HG02610 (cell line): Measurements from ENCODE around the gene CD300C.
"Not testable (repeated sequence)": the region's sequence is repeated elsewhere in the genome, so short reads cannot be mapped to it uniquely, and the experiment has no call there.

Experiments
- ATAC-seq: cut with Tn5 transposase; IDR thresholded peaks from one replicate; pipeline ENCODE4 v1.9.1; 2021; ENCODE audit warnings: mild to moderate bottlenecking, moderate library complexity; ENCODE audit not compliant: unreplicated experiment

Gene CD300C

GRCh38 chr17:74532115-74532514 lies 13.8 kb downstream of the CD300C start:
- ATAC-seq, result no peak

- no peak for ATAC-seq
Measured at GRCh38 chr17:74531231-74531761, 14.6 kb downstream of the CD300C start, which contains the start of gene CD300LB. TSS of gene CD300LB (minus strand) at chr17:74531475. CDS start at chr17:74531350, 125 bp downstream.

GRCh38 chr17:74530831-74531150 lies 15.1 kb downstream of the CD300C start:
- no peak for ATAC-seq

- no peak for ATAC-seq
Measured at GRCh38 chr17:74529243-74529642, 16.7 kb downstream of the CD300C start.

- peak; percentile 86 for ATAC-seq
Measured at GRCh38 chr17:74528491-74529199, 17.3 kb downstream of the CD300C start.

- ATAC-seq, result no peak
Measured at GRCh38 chr17:74527756-74528155, 18.2 kb downstream of the CD300C start.

- ATAC-seq, result no peak
Measured at GRCh38 chr17:74527081-74527480, 18.8 kb downstream of the CD300C start.

GRCh38 chr17:74526681-74527080 lies 19.2 kb downstream of the CD300C start:
- ATAC-seq, result no peak

GRCh38 chr17:74525781-74526288 lies 20.1 kb downstream of the CD300C start:
- no peak for ATAC-seq

- ATAC-seq, result no peak
Measured at GRCh38 chr17:74525465-74525725, 20.5 kb downstream of the CD300C start.

- ATAC-seq, result no peak
Measured at GRCh38 chr17:74524653-74525464, 21.1 kb downstream of the CD300C start.

GRCh38 chr17:74523308-74523707 lies 22.6 kb downstream of the CD300C start:
- no peak for ATAC-seq

GRCh38 chr17:74522381-74523105 lies 23.4 kb downstream of the CD300C start:
- no peak for ATAC-seq

- ATAC-seq, result peak; percentile 47
Measured at GRCh38 chr17:74521701-74522201, 24.2 kb downstream of the CD300C start.

- ATAC-seq, result no peak
Measured at GRCh38 chr17:74520790-74521480, 25.0 kb downstream of the CD300C start.

- ATAC-seq, result peak; percentile 56
Measured at GRCh38 chr17:74520016-74520434, 25.9 kb downstream of the CD300C start.

- ATAC-seq, result not testable (repeated sequence)
Measured at GRCh38 chr17:74518413-74518981, 27.4 kb downstream of the CD300C start.

GRCh38 chr17:74516561-74517328 lies 29.2 kb downstream of the CD300C start:
- ATAC-seq, result no peak

- ATAC-seq, result no peak
Measured at GRCh38 chr17:74515941-74516340, 30.0 kb downstream of the CD300C start.
